NCI-H1436 (cell line): ENCODE data around the gene PRODH.
"Not testable (repeated sequence)": the region's sequence is repeated elsewhere in the genome, so short reads cannot be mapped to it uniquely, and the experiment has no call there.

Experiments used
- DNase-seq: peaks from one replicate; lab custom pipeline; 2025; lab: John Stamatoyannopoulos, UW

Gene PRODH

GRCh38 chr22:18954303-18954989 lies 18.4 kb upstream of the PRODH start:
- peak; percentile 45 for DNase-seq

GRCh38 chr22:18953128-18953527 lies 17.0 kb upstream of the PRODH start:
- not testable (repeated sequence) for DNase-seq

- no peak for DNase-seq
Observed at GRCh38 chr22:18952022-18952421, 15.9 kb upstream of the PRODH start.

GRCh38 chr22:18950141-18950540 lies 14.0 kb upstream of the PRODH start:
- no peak for DNase-seq

GRCh38 chr22:18947905-18948304 lies 11.8 kb upstream of the PRODH start:
- DNase-seq, result no peak

- not testable (repeated sequence) for DNase-seq
Observed at GRCh38 chr22:18947105-18947504, 11.0 kb upstream of the PRODH start.

- DNase-seq, result not testable (repeated sequence)
Observed at GRCh38 chr22:18938691-18939090, 2.6 kb upstream of the PRODH start.

GRCh38 chr22:18934688-18935087 lies 1.4 kb downstream of the PRODH start:
- not testable (repeated sequence) for DNase-seq

- DNase-seq, result no peak
Observed at GRCh38 chr22:18933914-18934313, 2.2 kb downstream of the PRODH start.

GRCh38 chr22:18931905-18932652 lies 4.0 kb downstream of the PRODH start:
- DNase-seq, result no peak

- no peak for DNase-seq
Observed at GRCh38 chr22:18929459-18929858, 6.6 kb downstream of the PRODH start.

GRCh38 chr22:18927573-18927972 lies 8.5 kb downstream of the PRODH start:
- DNase-seq, result no peak

GRCh38 chr22:18927020-18927419 lies 9.1 kb downstream of the PRODH start:
- DNase-seq, result no peak

- no peak for DNase-seq
Observed at GRCh38 chr22:18925368-18926064, 10.6 kb downstream of the PRODH start.

GRCh38 chr22:18920257-18920902 lies 15.7 kb downstream of the PRODH start:
- not testable (repeated sequence) for DNase-seq

- not testable (repeated sequence) for DNase-seq
Observed at GRCh38 chr22:18917818-18918217, 18.3 kb downstream of the PRODH start.

- DNase-seq, result not testable (repeated sequence)
Observed at GRCh38 chr22:18915550-18915949, 20.5 kb downstream of the PRODH start.

GRCh38 chr22:18914558-18914957 lies 21.5 kb downstream of the PRODH start:
- DNase-seq, result not testable (repeated sequence)

- DNase-seq, result not testable (repeated sequence)
Observed at GRCh38 chr22:18912264-18912946, 23.7 kb downstream of the PRODH start.

- DNase-seq, result not testable (repeated sequence)
Observed at GRCh38 chr22:18911535-18911934, 24.6 kb downstream of the PRODH start.

GRCh38 chr22:18909556-18909955 lies 26.5 kb downstream of the PRODH start:
- DNase-seq, result no peak

GRCh38 chr22:18906896-18907295 lies 29.2 kb downstream of the PRODH start:
- DNase-seq, result no peak
